HG03135 (cell line): ENCODE results near the gene KERA.
"Not testable (repeated sequence)": the region's sequence is repeated elsewhere in the genome, so short reads cannot be mapped to it uniquely, and the experiment has no call there.

ENCODE experiments used
- ATAC-seq: cut with Tn5 transposase; IDR thresholded peaks from one replicate; pipeline ENCODE4 v1.9.1; 2021; ENCODE audit warnings: mild to moderate bottlenecking, moderate library complexity; ENCODE audit not compliant: unreplicated experiment

KERA gene

GRCh38 chr12:91057368-91058165, at the start of gene KERA:
Gene KERA (minus strand): TSS chr12:91058024. CDS start chr12:91056281, 1,743 bp downstream.
- no peak for ATAC-seq

GRCh38 chr12:91106283-91106682, 48.5 kb upstream of the KERA start:
- ATAC-seq, result no peak

- ATAC-seq, result no peak
Observed at GRCh38 chr12:91105807-91106206, 48.0 kb upstream of the KERA start.

- no peak for ATAC-seq
Observed at GRCh38 chr12:91104812-91105466, 47.1 kb upstream of the KERA start.

GRCh38 chr12:91103624-91104023, 45.8 kb upstream of the KERA start:
- ATAC-seq, result no peak

- no peak for ATAC-seq
Observed at GRCh38 chr12:91103101-91103500, 45.3 kb upstream of the KERA start.

- ATAC-seq, result no peak
Observed at GRCh38 chr12:91100906-91101305, 43.1 kb upstream of the KERA start.

- ATAC-seq, result no peak
Observed at GRCh38 chr12:91099836-91100235, 42.0 kb upstream of the KERA start.

- ATAC-seq, result no peak
Observed at GRCh38 chr12:91099341-91099740, 41.5 kb upstream of the KERA start.

- no peak for ATAC-seq
Observed at GRCh38 chr12:91098941-91099340, 41.1 kb upstream of the KERA start.

GRCh38 chr12:91098461-91098860, 40.6 kb upstream of the KERA start:
- ATAC-seq, result no peak

- ATAC-seq, result no peak
Observed at GRCh38 chr12:91094957-91095356, 37.1 kb upstream of the KERA start.

- ATAC-seq, result no peak
Observed at GRCh38 chr12:91094032-91094662, 36.3 kb upstream of the KERA start.

- no peak for ATAC-seq
Observed at GRCh38 chr12:91093341-91093740, 35.5 kb upstream of the KERA start.

- no peak for ATAC-seq
Observed at GRCh38 chr12:91091916-91092715, 34.3 kb upstream of the KERA start.

GRCh38 chr12:91089953-91090352, 32.1 kb upstream of the KERA start:
- ATAC-seq, result not testable (repeated sequence)

GRCh38 chr12:91080041-91080440, 22.2 kb upstream of the KERA start:
- no peak for ATAC-seq

GRCh38 chr12:91078501-91078900, 20.7 kb upstream of the KERA start:
- no peak for ATAC-seq

GRCh38 chr12:91077228-91077954, 19.6 kb upstream of the KERA start:
- ATAC-seq, result no peak

GRCh38 chr12:91074851-91075250, 17.0 kb upstream of the KERA start:
- no peak for ATAC-seq
